ENCODE measurements around the gene STRA6.

Gene STRA6

GRCh38 chr15:74130849-74131627, 71.5 kb downstream of the STRA6 start:
- no peak for DNase-seq

GRCh38 chr15:74130155-74130848, 72.3 kb downstream of the STRA6 start, which contains the start of gene ISLR2:
Gene ISLR2, plus strand, starts transcription at chr15:74130586. Its CDS starts 2,169 bp downstream, at chr15:74132755.
- no peak for DNase-seq

- no peak for DNase-seq
Measured at GRCh38 chr15:74129586-74130154, 72.9 kb downstream of the STRA6 start.
